Neural progenitor cell (in vitro differentiated cells): Measurements from ENCODE around the gene MYOF. TPM values are rescaled to one million over a fixed set of nuclear protein-coding genes. Genes with fewer than 3 reads are reported as not detected.
"Not testable (repeated sequence)": the region's sequence is repeated elsewhere in the genome, so short reads cannot be mapped to it uniquely, and the experiment has no call there.

Experiments used
- DNase-seq: peaks from one replicate; pipeline ENCODE4 v3.0.0-alpha.2; 2016; ENCODE audit warnings: low spot score
- H2AFZ ChIP-seq: fragments of 200-600 bp; sonication (generic); replicated peaks from 2 replicates; pipeline ENCODE4 v1.6.1; 2016; ENCODE audit warnings: antibody characterized with exemption
- H3F3A ChIP-seq: fragments of 200-600 bp; sonication (generic); 2 replicates; pipeline ENCODE4 v1.6.1; 2016; ENCODE audit warnings: antibody characterized with exemption, low read depth
- H3K27ac ChIP-seq: fragments of 200-600 bp; sonication (generic); 2 replicates; pipeline ENCODE4 v1.5.1; 2016; ENCODE audit warnings: mild to moderate bottlenecking
- H3K27me3 ChIP-seq: fragments of 200-600 bp; sonication (generic); 2 replicates; pipeline ENCODE4 v1.6.1; 2016; ENCODE audit warnings: mild to moderate bottlenecking, moderate library complexity
- H3K36me3 ChIP-seq: fragments of 200-600 bp; sonication (generic); 2 replicates; pipeline ENCODE4 v1.5.1; 2016
- H3K4me1 ChIP-seq: fragments of 200-600 bp; sonication (generic); 2 replicates; pipeline ENCODE4 v1.6.1; 2016; ENCODE audit warnings: mixed run types
- H3K4me2 ChIP-seq: fragments of 200-600 bp; sonication (generic); 2 replicates; pipeline ENCODE4 v1.6.1; 2016
- H3K4me3 ChIP-seq: fragments of 200-600 bp; sonication (generic); 2 replicates; pipeline ENCODE4 v1.5.1; 2016
- H3K79me2 ChIP-seq: fragments of 200-600 bp; sonication (generic); 2 replicates; pipeline ENCODE4 v1.6.1; 2016; ENCODE audit warnings: low read depth
- H3K9ac ChIP-seq: fragments of 200-600 bp; sonication (generic); 2 replicates; pipeline ENCODE4 v1.6.1; 2016
- H3K9me3 ChIP-seq: fragments of 200-600 bp; sonication (generic); 2 replicates; pipeline ENCODE4 v1.5.1; 2016; ENCODE audit warnings: low read depth
- H4K20me1 ChIP-seq: fragments of 200-600 bp; sonication (generic); 2 replicates; pipeline ENCODE4 v1.6.1; 2016; ENCODE audit warnings: low read depth
- H3K27ac Mint-ChIP-seq: 3 replicates; pipeline ENCODE4 v1.8.0; 2021; ENCODE audit warnings: mixed read lengths
- H3K27me3 Mint-ChIP-seq: 2 replicates; pipeline ENCODE4 v1.8.0; 2022; ENCODE audit warnings: low read depth, mild to moderate bottlenecking, inconsistent platforms, moderate library complexity, mixed read lengths; ENCODE audit not compliant: insufficient read depth
- H3K36me3 Mint-ChIP-seq: 3 replicates; pipeline ENCODE4 v1.8.0; 2021; ENCODE audit warnings: mixed read lengths
- H3K4me1 Mint-ChIP-seq: 3 replicates; pipeline ENCODE4 v1.8.0; 2021; ENCODE audit warnings: mixed read lengths
- H3K4me3 Mint-ChIP-seq: 3 replicates; pipeline ENCODE4 v1.8.0; 2021; ENCODE audit warnings: mild to moderate bottlenecking, moderate library complexity, mixed read lengths
- H3K9me3 Mint-ChIP-seq: 3 replicates; pipeline ENCODE4 v1.8.0; 2020; ENCODE audit warnings: mixed read lengths
- CTCF ChIP-seq: fragments of 200-600 bp; sonication (generic); IDR thresholded peaks from 2 replicates; pipeline ENCODE4 v1.5.1; 2017; ENCODE audit warnings: antibody characterized with exemption, mild to moderate bottlenecking
- EZH2 ChIP-seq: fragments of 200-600 bp; sonication (generic); IDR thresholded peaks from 2 replicates; pipeline ENCODE4 v1.6.1; 2017; ENCODE audit warnings: antibody characterized with exemption, mild to moderate bottlenecking, moderate library complexity
- EZH2phosphoT487 ChIP-seq: fragments of 200-600 bp; sonication (generic); IDR thresholded peaks from 2 replicates; pipeline ENCODE4 v1.6.1; 2017; ENCODE audit warnings: antibody characterized with exemption
- total RNA-seq: library from RNA; depleted of rRNA; stranded (reverse); fragments of >200 nt; gene quantifications from 2 replicates; pipeline ENCODE4 v1.2.3, GENCODE V29; 2015; ENCODE audit warnings: low replicate concordance

MYOF gene
- total RNA-seq, 1 donor from 2014 or later = 1.6 TPM

GRCh38 chr10:93364966-93365365 is 117.2 kb downstream of the MYOF start:
- Histone ChIP-seq H3K4me3 (no peak overlapping the region), H3K79me2 (no peaks in the 10 kb centered on the region), H3K27ac (no peak overlapping the region), H3K4me1 (peaks cover 9% of the 10 kb centered on the region), H3F3A (no peaks in the 10 kb centered on the region), H3K36me3 (no peaks in the 10 kb centered on the region), H2AFZ (no peak overlapping the region), H3K9ac (no peak overlapping the region), H3K27me3 (no peaks in the 10 kb centered on the region), H4K20me1 (no peaks in the 10 kb centered on the region), H3K9me3 (no peaks in the 10 kb centered on the region), H3K4me2 (no peak overlapping the region)
- H3K36me3 Mint-ChIP-seq = no peaks in the 10 kb centered on the region
- no peak for DNase-seq
- no peak overlapping the region for H3K27ac Mint-ChIP-seq
- H3K9me3 Mint-ChIP-seq = peaks cover 2% of the 10 kb centered on the region
- H3K27me3 Mint-ChIP-seq = peaks cover 2% of the 10 kb centered on the region
- H3K4me1 Mint-ChIP-seq = peaks cover 4% of the 10 kb centered on the region
- no peak overlapping the region for H3K4me3 Mint-ChIP-seq
- TF ChIP-seq CTCF (no peak), EZH2 (no peak), EZH2phosphoT487 (no peak)

- Mint-ChIP-seq H3K27me3 (peaks cover 2% of the 10 kb centered on the region), H3K27ac (no peak overlapping the region), H3K9me3 (peaks cover 2% of the 10 kb centered on the region), H3K36me3 (no peaks in the 10 kb centered on the region), H3K4me3 (no peak overlapping the region), H3K4me1 (no peaks in the 10 kb centered on the region)
- TF ChIP-seq EZH2 (no peak), CTCF (no peak), EZH2phosphoT487 (no peak)
- Histone ChIP-seq H3K4me2 (no peak overlapping the region), H3K27me3 (no peaks in the 10 kb centered on the region), H3K9me3 (no peaks in the 10 kb centered on the region), H3K27ac (no peak overlapping the region), H3K4me1 (peaks cover 5% of the 10 kb centered on the region), H3K4me3 (no peak overlapping the region), H3K36me3 (no peaks in the 10 kb centered on the region), H3K9ac (no peak overlapping the region), H3K79me2 (no peaks in the 10 kb centered on the region), H3F3A (no peaks in the 10 kb centered on the region), H2AFZ (no peak overlapping the region), H4K20me1 (no peaks in the 10 kb centered on the region)
- DNase-seq = no peak
These were observed 118.1 kb downstream of the MYOF start for GRCh38 chr10:93363891-93364648.

- H3K4me1 Mint-ChIP-seq, H3K36me3 Mint-ChIP-seq, H3K9me3 Mint-ChIP-seq, H3K36me3 ChIP-seq, H3K4me3 Mint-ChIP-seq, H4K20me1 ChIP-seq, H3K9me3 ChIP-seq, H3K27me3 ChIP-seq, H3K9ac ChIP-seq, H3K27ac ChIP-seq, H2AFZ ChIP-seq, H3K4me1 ChIP-seq, H3K27ac Mint-ChIP-seq, H3K79me2 ChIP-seq, H3F3A ChIP-seq, H3K4me3 ChIP-seq, DNase-seq, H3K4me2 ChIP-seq, H3K27me3 Mint-ChIP-seq: not testable (repeated sequence)
These were observed 123.7 kb downstream of the MYOF start for GRCh38 chr10:93358398-93358797.

- H3K4me2 ChIP-seq = no peak overlapping the region
- Mint-ChIP-seq H3K4me1 (no peaks in the 10 kb centered on the region), H3K27me3 (peaks cover 2% of the 10 kb centered on the region), H3K36me3 (no peaks in the 10 kb centered on the region), H3K4me3 (no peak overlapping the region), H3K27ac (no peak overlapping the region), H3K9me3 (no peaks in the 10 kb centered on the region)
- no peaks in the 10 kb centered on the region for H3K79me2 ChIP-seq
- H2AFZ ChIP-seq = no peak overlapping the region
- H3K9me3 ChIP-seq = no peaks in the 10 kb centered on the region
- no peaks in the 10 kb centered on the region for H3K27me3 ChIP-seq
- H3K4me1 ChIP-seq = peaks cover 10% of the 10 kb centered on the region
- no peaks in the 10 kb centered on the region for H3K36me3 ChIP-seq
- peak; percentile 81 for DNase-seq
- no peaks in the 10 kb centered on the region for H3F3A ChIP-seq
- TF ChIP-seq CTCF (peak; percentile 79), EZH2 (no peak)
- H3K27ac ChIP-seq = no peak overlapping the region
- H3K9ac ChIP-seq = no peak overlapping the region
- no peaks in the 10 kb centered on the region for H4K20me1 ChIP-seq
- H3K4me3 ChIP-seq = no peak overlapping the region
These were observed 124.5 kb downstream of the MYOF start for GRCh38 chr10:93357680-93358079.
